HepG2 (cell line): Measurements from ENCODE around the gene PANK2. TPM values are rescaled to one million over a fixed set of nuclear protein-coding genes. Genes with fewer than 3 reads are reported as not detected.
A peak's percentile ranks its signal among the peaks of the same experiment; 100 is the strongest.

Experiments used
- ATAC-seq: fragments of 200-7000 bp; cut with Tn5 transposase; 3 replicates; pipeline ENCODE4 v1.9.1; 2020; ENCODE audit warnings: mild to moderate bottlenecking, moderate library complexity
- BruUV-seq: library from RNA; stranded (reverse); fragments of 400-500 nt; replicated peaks from 2 replicates; lab custom pipeline; 2021; lab: Mats Ljungman, UMichigan
- CTCF ChIA-PET: fragments of 300-600 bp; formaldehyde crosslinking; extraction: SDS; loops from one replicate; lab custom pipeline; 2021; ENCODE audit warnings: low total read pairs, inconsistent platforms, low intra/inter-chr PET ratio; lab: Yijun Ruan, JAX
- POLR2A ChIA-PET: fragments of 350-600 bp; sonication (Branson Sonifier 250); formaldehyde crosslinking; loops from one replicate; lab custom pipeline; 2020; ENCODE audit warnings: antibody characterized with exemption, inconsistent platforms; lab: Yijun Ruan, JAX
- DNase-seq: peaks from one replicate; pipeline ENCODE4 v3.0.0-alpha.2; 2015; ENCODE audit warnings: low spot score
- FAIRE-seq: peaks from 3 replicates; lab custom pipeline; 2011; peaks lifted over from hg19 to GRCh38; lab: Jason Lieb, UNC
- H2AFZ ChIP-seq: one replicate; pipeline ENCODE4 v1.6.1; 2011; ENCODE audit warnings: low read length, inconsistent platforms
- H3K27ac ChIP-seq: fragments of 300-600 bp; 3 replicates; pipeline ENCODE4 v1.8.0; 2011; ENCODE audit warnings: mixed run types, mild to moderate bottlenecking, mixed read lengths, low read length, inconsistent platforms; ENCODE audit not compliant: insufficient read depth; ENCODE audit errors: extremely low read length
- H3K27me3 ChIP-seq, 2 experiments: fragments of 200-600 bp in 1 of 2; 2 replicates in 1 of 2; 3 replicates in 1 of 2; pipeline versions ENCODE4 v1.6.0 to v1.8.0; 2011; ENCODE audit warnings: low read length in 2 of 2, mild to moderate bottlenecking in 2 of 2, moderate library complexity in 2 of 2, inconsistent platforms in 1 of 2; ENCODE audit not compliant: insufficient read depth in 2 of 2, control insufficient read depth in 1 of 2
- H3K36me3 ChIP-seq, 2 experiments: fragments of 200-600 bp in 1 of 2; replicated peaks in 1 of 2; 2 replicates in 1 of 2; 3 replicates in 1 of 2; pipeline versions ENCODE4 v1.5.1 to v1.8.0; 2011; ENCODE audit warnings: low read length in 2 of 2, inconsistent platforms in 1 of 2; ENCODE audit not compliant: insufficient read depth in 2 of 2, control insufficient read depth in 1 of 2
- H3K4me1 ChIP-seq: 2 replicates; pipeline ENCODE4 v1.5.1; 2012; ENCODE audit warnings: low read length, inconsistent platforms; ENCODE audit not compliant: insufficient read depth
- H3K4me2 ChIP-seq: 2 replicates; pipeline ENCODE4 v1.6.0; 2011; ENCODE audit warnings: low read depth, low read length, inconsistent platforms
- H3K4me3 ChIP-seq, 3 experiments: fragments of 200-600 bp in 1 of 3; sonication (generic), shearing (Covaris generic) in 1 of 3; replicated peaks in 1 of 3; 2 replicates each; pipeline ENCODE4 v1.5.1; 2011 to 2016; ENCODE audit warnings: low read length in 3 of 3, inconsistent platforms in 2 of 3, low read depth in 2 of 3, mild to moderate bottlenecking in 2 of 3, control low read depth in 1 of 3, mixed read lengths in 1 of 3; ENCODE audit not compliant: insufficient read depth in 1 of 3
- H3K79me2 ChIP-seq: one replicate; pipeline ENCODE4 v1.6.1; 2011; ENCODE audit warnings: low read length, inconsistent platforms; ENCODE audit not compliant: insufficient read depth
- H3K9ac ChIP-seq: 2 replicates; pipeline ENCODE4 v1.6.0; 2011; ENCODE audit warnings: mild to moderate bottlenecking, low read depth, low read length, inconsistent platforms; ENCODE audit not compliant: insufficient read depth
- H3K9me3 ChIP-seq: 2 replicates; pipeline ENCODE4 v1.5.1; 2012; ENCODE audit warnings: mild to moderate bottlenecking, low read length
- H4K20me1 ChIP-seq: 2 replicates; pipeline ENCODE4 v1.6.0; 2011; ENCODE audit warnings: inconsistent platforms, mild to moderate bottlenecking, low read length, moderate library complexity; ENCODE audit not compliant: insufficient read depth
- EHMT2 ChIP-seq: fragments of 200-600 bp; sonication (generic); IDR thresholded peaks from 2 replicates; pipeline ENCODE4 v1.7.0; 2017; ENCODE audit warnings: antibody characterized with exemption, low read depth, low read length, borderline replicate concordance
- HOXD1 ChIP-seq: sonication (generic); formaldehyde crosslinking; IDR thresholded peaks from 2 replicates; pipeline ENCODE4 v1.5.0; 2020; ENCODE audit warnings: missing genetic modification reagents
- KLF12 ChIP-seq: sonication (generic); formaldehyde crosslinking; IDR thresholded peaks from 2 replicates; pipeline ENCODE4 v1.4.0; 2020; ENCODE audit warnings: missing genetic modification reagents, borderline replicate concordance
- MIXL1 ChIP-seq: IDR thresholded peaks from 2 replicates; pipeline ENCODE4 v1.6.1; 2016
- NR2F1 ChIP-seq, 2 experiments: fragments of 450-650 bp in 1 of 2; formaldehyde crosslinking in 1 of 2; IDR thresholded peaks; 2 replicates each; pipeline versions ENCODE4 v1.5.0 to v1.6.1; 2016 to 2020; ENCODE audit warnings: mild to moderate bottlenecking in 1 of 2, missing compliant biosample characterization in 1 of 2, missing genetic modification reagents in 1 of 2, moderate library complexity in 1 of 2
- RBM22 ChIP-seq: fragments of 200-400 bp; formaldehyde crosslinking; optimal IDR thresholded peaks from 2 replicates; pipeline ENCODE3; 2017; ENCODE audit warnings: mild to moderate bottlenecking, low read length, moderate library complexity
- SP5 ChIP-seq: IDR thresholded peaks from 2 replicates; pipeline ENCODE4 v1.6.1; 2016; ENCODE audit warnings: low read depth, borderline replicate concordance
- TBP ChIP-seq: sonication (generic); formaldehyde crosslinking; IDR thresholded peaks from 2 replicates; pipeline ENCODE4 v1.5.0; 2020; ENCODE audit warnings: missing genetic modification reagents
- TBX3 ChIP-seq: fragments of 450-650 bp; IDR thresholded peaks from 2 replicates; pipeline ENCODE4 v1.6.1; 2017; ENCODE audit warnings: antibody characterized with exemption, mild to moderate bottlenecking, inconsistent platforms, borderline replicate concordance
- ZC3H13 ChIP-seq: sonication (generic); formaldehyde crosslinking; IDR thresholded peaks from 2 replicates; pipeline ENCODE4 v1.8.1; 2023; ENCODE audit warnings: mild to moderate bottlenecking, missing genetic modification reagents, moderate library complexity
- ZFP82 ChIP-seq: sonication (generic); formaldehyde crosslinking; IDR thresholded peaks from 2 replicates; pipeline ENCODE4 v1.5.1; 2020; ENCODE audit warnings: mild to moderate bottlenecking, missing genetic modification reagents, borderline replicate concordance
- ZNF446 ChIP-seq: sonication (generic); formaldehyde crosslinking; IDR thresholded peaks from 2 replicates; pipeline ENCODE4 v1.5.0; 2020; ENCODE audit warnings: mild to moderate bottlenecking, missing genetic modification reagents
- ZNF557 ChIP-seq: sonication (generic); formaldehyde crosslinking; IDR thresholded peaks from 2 replicates; pipeline ENCODE4 v1.4.0; 2020; ENCODE audit warnings: missing genetic modification reagents
- ZNF776 ChIP-seq: sonication (generic); formaldehyde crosslinking; IDR thresholded peaks from 2 replicates; pipeline ENCODE4 v1.4.0; 2020; ENCODE audit warnings: mild to moderate bottlenecking, missing genetic modification reagents
- ZNF792 ChIP-seq: IDR thresholded peaks from 2 replicates; pipeline ENCODE4 v1.6.1; 2016
- WGBS: methylation state at CpG from one replicate; pipeline ENCODE4 v1.1.6; 2017; ENCODE audit warnings: low lambda C conversion rate; 5-methylcytosine and 5-hydroxymethylcytosine counted together
- in situ Hi-C: cut with HindIII; loops from 2 replicates; pipeline ENCODE4 v1.10.0; 2017; ENCODE audit warnings: low pct_unique_long_range_greater_than_20kb; ENCODE audit not compliant: extremely low pct_ligation_motif_present
- intact Hi-C: fragments of 100-400 bp; cut with micrococcal nuclease; formaldehyde crosslinking; loops from one replicate; pipeline ENCODE4 v1.10.0; 2022; ENCODE audit not compliant: unreplicated experiment
- polyA plus RNA-seq, 8 experiments: library from polyadenylated mRNA; depleted of rRNA in 3 of 8; stranded (reverse) in 7 of 8; unstranded in 1 of 8; fragments of >200 nt; fragmentation: Illumina TruSeq in 4 of 8; extraction: Trizol in 4 of 8; gene quantifications; 2 replicates each; pipeline versions ENCODE4 v1.2.1 to v1.2.3, GENCODE V29; 2011 to 2016; ENCODE audit warnings: low read depth in 4 of 8, missing spikeins in 1 of 8, mixed read lengths in 1 of 8; ENCODE audit not compliant: insufficient read depth in 1 of 8
- total RNA-seq, 5 experiments: library from RNA; depleted of rRNA; stranded (reverse); fragments of >200 nt; fragmentation: Illumina TruSeq; extraction: Trizol; gene quantifications; 2 replicates each; pipeline ENCODE4 v1.2.3, GENCODE V29; 2016; ENCODE audit warnings: low read depth in 1 of 5
- TF ChIP-seq, protein P1 (sequence below), 2 experiments: fragments of 450-650 bp in 1 of 2; sonication (generic) in 1 of 2; formaldehyde crosslinking; IDR thresholded peaks; 2 replicates each; pipeline versions ENCODE4 v1.5.0 to v1.8.0; 2020 to 2022; ENCODE audit warnings: mild to moderate bottlenecking in 1 of 2, missing genetic modification reagents in 1 of 2
- TF ChIP-seq, protein P2 (sequence below): sonication (generic); formaldehyde crosslinking; IDR thresholded peaks from 2 replicates; pipeline ENCODE4 v1.4.0; 2020; ENCODE audit warnings: missing genetic modification reagents, borderline replicate concordance
- TF ChIP-seq, protein P3 (sequence below): sonication (generic); formaldehyde crosslinking; IDR thresholded peaks from 2 replicates; pipeline ENCODE4 v1.4.0; 2020; ENCODE audit warnings: mild to moderate bottlenecking, missing genetic modification reagents

PANK2 gene
- total and polyA plus RNA-seq, 2 of the 13 experiments (the other 11 are each of a cell fraction or from before 2014, with no cell fraction given): 39.2 to 123 TPM

DNA sequence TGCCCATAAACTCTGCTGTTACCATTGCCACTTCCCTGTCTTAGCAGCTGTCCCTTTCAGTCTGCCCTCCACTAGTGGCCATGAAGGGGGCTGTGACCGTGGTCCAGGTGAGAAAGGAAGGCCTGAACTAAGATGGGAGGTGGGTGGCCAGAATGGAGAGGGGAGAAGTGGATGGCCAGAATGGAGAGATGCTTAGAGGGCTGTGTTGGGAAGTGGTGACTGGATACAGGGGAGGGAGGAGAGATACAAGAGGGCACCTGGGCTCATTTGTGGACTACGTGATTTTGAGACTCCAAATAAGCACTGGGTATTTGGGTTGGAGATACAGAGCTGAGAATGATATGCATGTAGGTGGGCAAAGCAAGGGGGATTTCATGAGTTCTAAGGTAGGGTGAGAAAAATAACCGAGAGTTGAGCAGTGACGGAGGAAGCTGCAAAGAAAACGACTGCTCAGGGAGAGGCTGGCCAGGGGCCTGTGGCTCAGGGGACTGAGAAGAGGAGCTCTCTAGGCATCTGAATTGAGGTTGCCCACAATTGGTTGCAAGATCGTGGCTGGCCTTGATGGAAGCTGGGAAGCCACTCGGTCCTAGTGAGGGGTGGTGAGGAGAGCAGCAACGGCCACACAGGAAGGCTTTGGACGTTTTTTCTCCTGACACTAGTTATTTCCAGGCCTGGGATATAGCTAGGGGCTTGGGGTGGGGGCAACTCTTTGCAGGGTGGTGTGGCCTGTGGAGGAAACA lies 36.9 kb downstream of the PANK2 start:
- intact Hi-C loops (no loop called here), in situ Hi-C loops (no loop called here)
- WGBS: 74% methylated on average over 9 of the region's 9 CpGs
- Histone ChIP-seq H3K36me3 (peaks cover 26 to 37% of the 10 kb centered on the region in 2 experiments), H3K4me1 (peaks cover 26% of the 10 kb centered on the region), H2AFZ (no peak overlapping the region), H3K27ac (peak overlapping the region; percentile 17), H3K9me3 (no peaks in the 10 kb centered on the region), H3K4me3 (no peak overlapping the region), H3K4me2 (no peak overlapping the region), H4K20me1 (peaks cover 15% of the 10 kb centered on the region; the same call in 1 of the 2 replicates), H3K27me3 (no peaks in the 10 kb centered on the region), H3K9ac (no peak overlapping the region), H3K79me2 (no peaks in the 10 kb centered on the region)
- ATAC-seq: peak; percentile 2; the same call in 2 of the 3 replicates
- DNase-seq: no peak
- FAIRE-seq: no peak
- POLR2A ChIA-PET: no interaction called here
- TSS peak; percentile 23 for BruUV-seq
- CTCF ChIA-PET: no interaction called here
- TF ChIP-seq, protein P1, sequence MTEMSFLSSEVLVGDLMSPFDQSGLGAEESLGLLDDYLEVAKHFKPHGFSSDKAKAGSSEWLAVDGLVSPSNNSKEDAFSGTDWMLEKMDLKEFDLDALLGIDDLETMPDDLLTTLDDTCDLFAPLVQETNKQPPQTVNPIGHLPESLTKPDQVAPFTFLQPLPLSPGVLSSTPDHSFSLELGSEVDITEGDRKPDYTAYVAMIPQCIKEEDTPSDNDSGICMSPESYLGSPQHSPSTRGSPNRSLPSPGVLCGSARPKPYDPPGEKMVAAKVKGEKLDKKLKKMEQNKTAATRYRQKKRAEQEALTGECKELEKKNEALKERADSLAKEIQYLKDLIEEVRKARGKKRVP (CRISPR knock-in tag; IDR thresholded peaks at IDR 0.05): 0 out of 4 replicates have a peak, but pooled peaks of 1 of the 2 experiments have one; percentile 23
- TF ChIP-seq ZNF446 (CRISPR knock-in tag): no peak
- TF ChIP-seq MIXL1 (CRISPR knock-in tag): 0 out of 2 replicates have a peak, but pooled peaks have one; percentile 3
- TF ChIP-seq TBX3: no peak
- no peak for TF ChIP-seq TBP (CRISPR knock-in tag)
- TF ChIP-seq RBM22: peak; percentile 86
- no peak for TF ChIP-seq EHMT2
- no peak for TF ChIP-seq KLF12
- TF ChIP-seq NR2F1 (CRISPR knock-in tag; IDR thresholded peaks at IDR 0.05): no peak
- TF ChIP-seq, protein P2, sequence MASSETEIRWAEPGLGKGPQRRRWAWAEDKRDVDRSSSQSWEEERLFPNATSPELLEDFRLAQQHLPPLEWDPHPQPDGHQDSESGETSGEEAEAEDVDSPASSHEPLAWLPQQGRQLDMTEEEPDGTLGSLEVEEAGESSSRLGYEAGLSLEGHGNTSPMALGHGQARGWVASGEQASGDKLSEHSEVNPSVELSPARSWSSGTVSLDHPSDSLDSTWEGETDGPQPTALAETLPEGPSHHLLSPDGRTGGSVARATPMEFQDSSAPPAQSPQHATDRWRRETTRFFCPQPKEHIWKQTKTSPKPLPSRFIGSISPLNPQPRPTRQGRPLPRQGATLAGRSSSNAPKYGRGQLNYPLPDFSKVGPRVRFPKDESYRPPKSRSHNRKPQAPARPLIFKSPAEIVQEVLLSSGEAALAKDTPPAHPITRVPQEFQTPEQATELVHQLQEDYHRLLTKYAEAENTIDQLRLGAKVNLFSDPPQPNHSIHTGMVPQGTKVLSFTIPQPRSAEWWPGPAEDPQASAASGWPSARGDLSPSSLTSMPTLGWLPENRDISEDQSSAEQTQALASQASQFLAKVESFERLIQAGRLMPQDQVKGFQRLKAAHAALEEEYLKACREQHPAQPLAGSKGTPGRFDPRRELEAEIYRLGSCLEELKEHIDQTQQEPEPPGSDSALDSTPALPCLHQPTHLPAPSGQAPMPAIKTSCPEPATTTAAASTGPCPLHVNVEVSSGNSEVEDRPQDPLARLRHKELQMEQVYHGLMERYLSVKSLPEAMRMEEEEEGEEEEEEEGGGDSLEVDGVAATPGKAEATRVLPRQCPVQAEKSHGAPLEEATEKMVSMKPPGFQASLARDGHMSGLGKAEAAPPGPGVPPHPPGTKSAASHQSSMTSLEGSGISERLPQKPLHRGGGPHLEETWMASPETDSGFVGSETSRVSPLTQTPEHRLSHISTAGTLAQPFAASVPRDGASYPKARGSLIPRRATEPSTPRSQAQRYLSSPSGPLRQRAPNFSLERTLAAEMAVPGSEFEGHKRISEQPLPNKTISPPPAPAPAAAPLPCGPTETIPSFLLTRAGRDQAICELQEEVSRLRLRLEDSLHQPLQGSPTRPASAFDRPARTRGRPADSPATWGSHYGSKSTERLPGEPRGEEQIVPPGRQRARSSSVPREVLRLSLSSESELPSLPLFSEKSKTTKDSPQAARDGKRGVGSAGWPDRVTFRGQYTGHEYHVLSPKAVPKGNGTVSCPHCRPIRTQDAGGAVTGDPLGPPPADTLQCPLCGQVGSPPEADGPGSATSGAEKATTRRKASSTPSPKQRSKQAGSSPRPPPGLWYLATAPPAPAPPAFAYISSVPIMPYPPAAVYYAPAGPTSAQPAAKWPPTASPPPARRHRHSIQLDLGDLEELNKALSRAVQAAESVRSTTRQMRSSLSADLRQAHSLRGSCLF (CRISPR knock-in tag): no peak
- TF ChIP-seq ZNF776: no peak
- TF ChIP-seq, protein P3, sequence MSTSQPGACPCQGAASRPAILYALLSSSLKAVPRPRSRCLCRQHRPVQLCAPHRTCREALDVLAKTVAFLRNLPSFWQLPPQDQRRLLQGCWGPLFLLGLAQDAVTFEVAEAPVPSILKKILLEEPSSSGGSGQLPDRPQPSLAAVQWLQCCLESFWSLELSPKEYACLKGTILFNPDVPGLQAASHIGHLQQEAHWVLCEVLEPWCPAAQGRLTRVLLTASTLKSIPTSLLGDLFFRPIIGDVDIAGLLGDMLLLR (CRISPR knock-in tag): no peak
- TF ChIP-seq HOXD1 (CRISPR knock-in tag): no peak
- no peak for TF ChIP-seq ZNF557 (CRISPR knock-in tag)
- no peak for TF ChIP-seq ZNF792 (CRISPR knock-in tag)
- no peak for TF ChIP-seq SP5 (CRISPR knock-in tag)
- no peak for TF ChIP-seq ZFP82
- TF ChIP-seq ZC3H13 (CRISPR knock-in tag): peak; percentile 58; the same call in 1 of the 2 replicates
